CD4-positive, alpha-beta T cell (primary cell): ENCODE measurements around the gene FAM50A. TPM values are rescaled to one million over a fixed set of nuclear protein-coding genes. Genes with fewer than 3 reads are reported as not detected.

Experiments
- ATAC-seq: fragments of 200-7000 bp; cut with Tn5 transposase; one replicate; pipeline ENCODE4 v1.10.0; 2022; ENCODE audit warnings: mild to moderate bottlenecking; ENCODE audit not compliant: poor library complexity
- CTCF ChIA-PET: fragments of 350-600 bp; sonication (Branson Sonifier 250); formaldehyde crosslinking; loops from one replicate; lab custom pipeline; 2021; ENCODE audit warnings: antibody characterized with exemption, inconsistent platforms; lab: Charles Lee
- POLR2A ChIA-PET: fragments of 350-600 bp; sonication (Branson Sonifier 250); formaldehyde crosslinking; loops from one replicate; lab custom pipeline; 2021; ENCODE audit warnings: antibody characterized with exemption, inconsistent platforms; lab: Charles Lee
- DNase-seq, 14 experiments: peaks; one replicate each; pipeline ENCODE4 v3.0.0-alpha.2; 2013 to 2020; ENCODE audit warnings: mixed read lengths in 2 of 14
- H3K27ac ChIP-seq, 2 donors: one replicate each; pipeline versions ENCODE4 v1.5.1 to v1.7.0; 2013; ENCODE audit warnings: low read length in 2 of 2, low read depth in 1 of 2, mild to moderate bottlenecking in 1 of 2
- H3K27me3 ChIP-seq, 2 experiments: 1 replicate in 1 of 2; 2 replicates in 1 of 2; pipeline versions ENCODE4 v1.6.1 to v1.7.0; 2013; ENCODE audit warnings: low read length in 2 of 2, control low read depth in 1 of 2, mild to moderate bottlenecking in 1 of 2, moderate library complexity in 1 of 2; ENCODE audit not compliant: insufficient read depth in 2 of 2, control insufficient read depth in 1 of 2
- H3K36me3 ChIP-seq: one replicate; pipeline ENCODE4 v1.6.1; 2013; ENCODE audit warnings: low read length, control low read depth; ENCODE audit not compliant: insufficient read depth
- H3K4me1 ChIP-seq: one replicate; pipeline ENCODE4 v1.6.1; 2013; ENCODE audit warnings: low read length, control low read depth; ENCODE audit not compliant: insufficient read depth
- H3K4me3 ChIP-seq: one replicate; pipeline ENCODE4 v1.5.1; 2013; ENCODE audit warnings: mild to moderate bottlenecking, low read length, moderate library complexity
- H3K9me3 ChIP-seq, 2 experiments: 1 replicate in 1 of 2; 2 replicates in 1 of 2; pipeline versions ENCODE4 v1.6.1 to v1.7.0; 2013; ENCODE audit warnings: low read length in 2 of 2, mild to moderate bottlenecking in 2 of 2, control low read depth in 1 of 2, moderate library complexity in 1 of 2; ENCODE audit not compliant: control insufficient read depth in 1 of 2, insufficient read depth in 1 of 2
- H3K27ac Mint-ChIP-seq: one replicate; pipeline ENCODE4 v1.8.0; 2020; ENCODE audit warnings: mixed read lengths
- H3K27me3 Mint-ChIP-seq: one replicate; pipeline ENCODE4 v1.8.0; 2021; ENCODE audit warnings: mixed read lengths
- H3K36me3 Mint-ChIP-seq: one replicate; pipeline ENCODE4 v1.8.0; 2021; ENCODE audit warnings: low read depth, mixed read lengths
- H3K4me1 Mint-ChIP-seq: one replicate; pipeline ENCODE4 v1.8.0; 2021; ENCODE audit warnings: low read depth, mixed read lengths
- H3K4me3 Mint-ChIP-seq: one replicate; pipeline ENCODE4 v1.8.0; 2020; ENCODE audit warnings: mild to moderate bottlenecking, mixed read lengths
- H3K9me3 Mint-ChIP-seq: one replicate; pipeline ENCODE4 v1.8.0; 2020; ENCODE audit warnings: mixed read lengths
- intact Hi-C, 2 experiments: fragments of 100-400 bp; cut with DNase I in 1 of 2; cut with micrococcal nuclease in 1 of 2; formaldehyde crosslinking; loops; one replicate each; pipeline versions ENCODE4 v1.15.1 to v1.9.0; 2023 to 2025; cut with DNase I, micrococcal nuclease
- total RNA-seq, 174 experiments: library from RNA in 2 of 174; stranded (reverse) in 2 of 174; gene quantifications; one replicate each; pipeline ENCODE4 v1.2.3 and lab custom pipeline; 2021 to 2026
- TF ChIP-seq, protein P1 (sequence below): fragments of 200-600 bp; IDR thresholded peaks from one replicate; pipeline ENCODE4 v1.8.0; 2022; ENCODE audit warnings: antibody characterized with exemption, mild to moderate bottlenecking

FAM50A gene
- total RNA-seq, 2 experiments from 2014 or later, result 42.3 to 49.4 TPM

DNA sequence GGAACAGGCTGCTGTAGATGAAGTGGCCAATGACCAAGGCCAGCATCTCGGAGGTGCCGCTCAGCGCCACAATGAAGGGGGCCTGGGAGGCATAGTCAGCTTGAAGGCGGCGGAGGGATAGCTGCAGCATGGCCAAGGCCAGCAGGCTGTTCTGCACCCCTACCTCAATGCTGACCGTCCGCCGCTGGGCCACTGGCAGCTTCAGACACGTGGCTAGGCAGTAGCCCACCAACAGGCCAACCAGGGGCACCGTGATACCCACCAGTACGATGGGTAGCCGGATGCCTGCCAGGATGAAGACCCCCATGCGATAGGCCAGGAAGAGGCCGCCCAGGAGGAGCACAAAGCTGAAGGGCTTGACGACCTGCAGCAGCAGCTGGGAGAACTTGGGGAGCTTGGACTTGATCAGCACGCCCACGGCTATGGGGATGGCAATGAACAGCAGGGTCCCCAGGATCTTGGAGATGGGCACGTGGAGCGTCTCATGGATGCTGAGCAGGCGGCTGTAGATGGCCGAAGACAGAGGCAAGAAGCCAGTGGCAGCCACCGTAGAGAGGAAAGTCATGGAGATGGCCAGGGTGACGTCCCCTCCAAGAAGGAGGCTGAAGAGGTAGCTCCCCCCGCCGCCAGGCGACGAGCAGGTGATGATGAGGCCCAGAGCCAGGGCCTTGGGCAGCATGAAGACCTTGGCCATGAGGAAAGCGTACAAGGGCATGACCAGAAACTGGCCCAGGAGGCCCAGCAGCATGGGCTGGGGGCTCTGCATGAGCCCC, 43.8 kb downstream of the FAM50A start:
- H3K9me3 ChIP-seq, result no peaks in the 10 kb centered on the region
- Mint-ChIP-seq H3K9me3 (no peaks in the 10 kb centered on the region), H3K36me3 (peaks cover 6% of the 10 kb centered on the region), H3K27me3 (no peaks in the 10 kb centered on the region), H3K27ac (peak overlapping the region; percentile 83), H3K4me1 (peaks cover 11% of the 10 kb centered on the region), H3K4me3 (peak overlapping the region; percentile 88)
- CTCF ChIA-PET, result no interaction called here
- ATAC-seq (no peak), DNase-seq (no peak)
- TF ChIP-seq, protein P1, sequence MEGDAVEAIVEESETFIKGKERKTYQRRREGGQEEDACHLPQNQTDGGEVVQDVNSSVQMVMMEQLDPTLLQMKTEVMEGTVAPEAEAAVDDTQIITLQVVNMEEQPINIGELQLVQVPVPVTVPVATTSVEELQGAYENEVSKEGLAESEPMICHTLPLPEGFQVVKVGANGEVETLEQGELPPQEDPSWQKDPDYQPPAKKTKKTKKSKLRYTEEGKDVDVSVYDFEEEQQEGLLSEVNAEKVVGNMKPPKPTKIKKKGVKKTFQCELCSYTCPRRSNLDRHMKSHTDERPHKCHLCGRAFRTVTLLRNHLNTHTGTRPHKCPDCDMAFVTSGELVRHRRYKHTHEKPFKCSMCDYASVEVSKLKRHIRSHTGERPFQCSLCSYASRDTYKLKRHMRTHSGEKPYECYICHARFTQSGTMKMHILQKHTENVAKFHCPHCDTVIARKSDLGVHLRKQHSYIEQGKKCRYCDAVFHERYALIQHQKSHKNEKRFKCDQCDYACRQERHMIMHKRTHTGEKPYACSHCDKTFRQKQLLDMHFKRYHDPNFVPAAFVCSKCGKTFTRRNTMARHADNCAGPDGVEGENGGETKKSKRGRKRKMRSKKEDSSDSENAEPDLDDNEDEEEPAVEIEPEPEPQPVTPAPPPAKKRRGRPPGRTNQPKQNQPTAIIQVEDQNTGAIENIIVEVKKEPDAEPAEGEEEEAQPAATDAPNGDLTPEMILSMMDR, result no peak
- peaks cover 58% of the 10 kb centered on the region for H3K4me1 ChIP-seq
- intact Hi-C loops, result loop anchor here (2.0 to 10.0 kb wide), 2 partner anchors 29 to 53 kb away; partner anchors contain the start of genes FAM3A (in 1 of the 2) and GDI1 (in 1 of the 2)
- no peak overlapping the region for H3K4me3 ChIP-seq
- peaks cover 16% of the 10 kb centered on the region for H3K36me3 ChIP-seq
- H3K27ac ChIP-seq, result no peak overlapping the region
- POLR2A ChIA-PET, result interaction anchor here (1.1 to 3.0 kb wide), 5 partner anchors 10 to 88 kb away, joined by 3 to 18 read pairs (median 3); partner anchors contain the start of gene FAM3A
- H3K27me3 ChIP-seq, result no peaks in the 10 kb centered on the region

DNA sequence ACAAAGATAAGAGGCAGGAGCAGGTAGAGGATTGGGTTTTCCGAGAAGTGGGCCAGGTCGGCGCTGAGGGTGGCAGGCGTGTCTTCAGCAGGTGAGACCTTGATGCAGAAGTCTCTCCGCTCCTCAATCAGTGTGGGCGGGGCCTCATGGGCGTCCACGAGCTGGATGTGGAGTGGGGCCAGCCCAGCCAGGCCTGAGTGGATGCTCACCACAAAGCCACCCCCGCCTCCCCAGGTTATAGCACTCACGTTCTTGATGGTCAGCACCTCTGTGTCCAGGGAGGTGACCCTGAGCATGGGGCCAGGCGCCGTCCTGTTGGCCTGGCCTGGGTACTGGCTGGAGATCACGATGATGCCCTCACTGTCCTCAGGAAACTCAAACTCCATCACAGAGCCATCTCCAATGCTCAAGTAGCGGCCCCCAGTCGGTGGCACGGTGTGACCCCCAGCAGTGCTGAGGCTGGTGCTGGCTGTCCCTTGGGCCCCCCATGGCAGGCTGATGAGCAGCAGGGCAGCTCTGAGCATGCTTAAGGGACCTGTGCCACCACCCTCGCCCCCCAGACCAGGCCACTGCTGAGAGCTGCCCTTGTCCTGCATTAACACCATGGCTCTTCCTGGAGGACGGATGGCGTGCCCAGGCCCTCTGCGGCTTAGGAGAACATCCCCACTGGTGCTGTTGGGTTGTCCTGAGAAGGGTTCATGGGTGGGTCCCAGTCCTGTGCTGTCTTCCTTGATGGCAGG, 44.6 kb downstream of the FAM50A start:
- intact Hi-C loops, result loop anchor here (2.0 to 10.0 kb wide), 2 partner anchors 28 to 54 kb away; partner anchors contain the start of genes FAM3A (in 1 of the 2) and GDI1 (in 1 of the 2)
- DNase-seq (no peak), ATAC-seq (no peak)
- Histone ChIP-seq H3K9me3 (no peaks in the 10 kb centered on the region), H3K27ac (no peak overlapping the region), H3K4me3 (no peak overlapping the region), H3K4me1 (peaks cover 58% of the 10 kb centered on the region), H3K27me3 (no peaks in the 10 kb centered on the region), H3K36me3 (peaks cover 16% of the 10 kb centered on the region)
- Mint-ChIP-seq H3K27me3 (no peaks in the 10 kb centered on the region), H3K27ac (peak overlapping the region; percentile 92), H3K4me3 (peak overlapping the region; percentile 67), H3K9me3 (no peaks in the 10 kb centered on the region), H3K4me1 (peaks cover 11% of the 10 kb centered on the region), H3K36me3 (peaks cover 6% of the 10 kb centered on the region)
- TF ChIP-seq, protein P1, result no peak
- CTCF ChIA-PET, result no interaction called here
- POLR2A ChIA-PET, result interaction anchor here (1.1 kb wide), 1 partner anchor 11 kb away, joined by 3 read pairs; no protein-coding TSS in a partner anchor

DNA sequence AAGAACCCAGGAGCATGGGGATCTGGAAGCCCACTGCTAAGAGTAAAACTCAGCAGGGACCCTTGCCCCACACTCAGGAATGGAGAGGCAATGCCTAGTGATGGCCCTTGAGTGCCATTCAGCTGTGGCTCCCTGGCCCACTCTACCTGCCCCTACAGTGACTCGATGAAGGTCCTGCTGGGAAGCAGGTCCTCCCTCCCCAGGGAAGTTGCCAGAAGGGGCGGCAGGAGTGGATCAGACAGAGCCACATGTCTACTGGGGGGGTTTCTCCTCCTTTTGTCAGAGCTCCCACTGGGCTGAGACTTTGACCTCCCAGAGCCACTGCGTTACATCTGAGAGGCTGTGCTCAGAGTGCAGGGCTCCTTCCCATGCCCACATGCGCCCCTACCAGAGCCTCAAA, 45.2 kb downstream of the FAM50A start:
- Mint-ChIP-seq H3K27me3 (no peaks in the 10 kb centered on the region), H3K27ac (peak overlapping the region; percentile 92), H3K9me3 (no peaks in the 10 kb centered on the region), H3K4me1 (peaks cover 11% of the 10 kb centered on the region), H3K4me3 (peak overlapping the region; percentile 84), H3K36me3 (peaks cover 6% of the 10 kb centered on the region)
- POLR2A ChIA-PET, result interaction anchor here (0.8 to 3.4 kb wide), 4 partner anchors 21 to 32 kb away, joined by 4 to 35 read pairs (median 4); partner anchors contain the start of genes FAM3A and PLXNA3
- peak overlapping the region in 1 of 2 donors; percentile 53 for H3K27ac ChIP-seq
- no peaks in the 10 kb centered on the region for H3K9me3 ChIP-seq
- H3K4me1 ChIP-seq, result peaks cover 52% of the 10 kb centered on the region
- no peak for DNase-seq
- peak overlapping the region; percentile 67 for H3K4me3 ChIP-seq
- ATAC-seq, result no peak
- TF ChIP-seq, protein P1, result no peak
- H3K36me3 ChIP-seq, result peaks cover 12% of the 10 kb centered on the region
- intact Hi-C loops, result loop anchor here (2.0 to 10.0 kb wide), 2 partner anchors 28 to 54 kb away; partner anchors contain the start of genes FAM3A (in 1 of the 2) and GDI1 (in 1 of the 2)
- H3K27me3 ChIP-seq, result no peaks in the 10 kb centered on the region
- CTCF ChIA-PET, result no interaction called here
